HepG2 (cell line): ENCODE results near the gene SPNS2. TPM values are rescaled to one million over a fixed set of nuclear protein-coding genes. Genes with fewer than 3 reads are reported as not detected.
A peak's percentile ranks its signal among the peaks of the same experiment; 100 is the strongest.

Experiments
- ATAC-seq: fragments of 200-7000 bp; cut with Tn5 transposase; 3 replicates; pipeline ENCODE4 v1.9.1; 2020; ENCODE audit warnings: mild to moderate bottlenecking, moderate library complexity
- BruUV-seq: library from RNA; stranded (reverse); fragments of 400-500 nt; replicated peaks from 2 replicates; lab custom pipeline; 2021; lab: Mats Ljungman, UMichigan
- CTCF ChIA-PET: fragments of 300-600 bp; formaldehyde crosslinking; extraction: SDS; loops from one replicate; lab custom pipeline; 2021; ENCODE audit warnings: low total read pairs, inconsistent platforms, low intra/inter-chr PET ratio; lab: Yijun Ruan, JAX
- POLR2A ChIA-PET: fragments of 350-600 bp; sonication (Branson Sonifier 250); formaldehyde crosslinking; loops from one replicate; lab custom pipeline; 2020; ENCODE audit warnings: antibody characterized with exemption, inconsistent platforms; lab: Yijun Ruan, JAX
- DNase-seq: peaks from one replicate; pipeline ENCODE4 v3.0.0-alpha.2; 2015; ENCODE audit warnings: low spot score
- FAIRE-seq: peaks from 3 replicates; lab custom pipeline; 2011; peaks lifted over from hg19 to GRCh38; lab: Jason Lieb, UNC
- H2AFZ ChIP-seq: one replicate; pipeline ENCODE4 v1.6.1; 2011; ENCODE audit warnings: low read length, inconsistent platforms
- H3K27ac ChIP-seq: fragments of 300-600 bp; 3 replicates; pipeline ENCODE4 v1.8.0; 2011; ENCODE audit warnings: mixed run types, mild to moderate bottlenecking, mixed read lengths, low read length, inconsistent platforms; ENCODE audit not compliant: insufficient read depth; ENCODE audit errors: extremely low read length
- H3K27me3 ChIP-seq, 2 experiments: fragments of 200-600 bp in 1 of 2; 2 replicates in 1 of 2; 3 replicates in 1 of 2; pipeline versions ENCODE4 v1.6.0 to v1.8.0; 2011; ENCODE audit warnings: low read length in 2 of 2, mild to moderate bottlenecking in 2 of 2, moderate library complexity in 2 of 2, inconsistent platforms in 1 of 2; ENCODE audit not compliant: insufficient read depth in 2 of 2, control insufficient read depth in 1 of 2
- H3K36me3 ChIP-seq, 2 experiments: fragments of 200-600 bp in 1 of 2; replicated peaks in 1 of 2; 2 replicates in 1 of 2; 3 replicates in 1 of 2; pipeline versions ENCODE4 v1.5.1 to v1.8.0; 2011; ENCODE audit warnings: low read length in 2 of 2, inconsistent platforms in 1 of 2; ENCODE audit not compliant: insufficient read depth in 2 of 2, control insufficient read depth in 1 of 2
- H3K4me1 ChIP-seq: 2 replicates; pipeline ENCODE4 v1.5.1; 2012; ENCODE audit warnings: low read length, inconsistent platforms; ENCODE audit not compliant: insufficient read depth
- H3K4me2 ChIP-seq: 2 replicates; pipeline ENCODE4 v1.6.0; 2011; ENCODE audit warnings: low read depth, low read length, inconsistent platforms
- H3K4me3 ChIP-seq, 3 experiments: fragments of 200-600 bp in 1 of 3; sonication (generic), shearing (Covaris generic) in 1 of 3; replicated peaks in 1 of 3; 2 replicates each; pipeline ENCODE4 v1.5.1; 2011 to 2016; ENCODE audit warnings: low read length in 3 of 3, inconsistent platforms in 2 of 3, low read depth in 2 of 3, mild to moderate bottlenecking in 2 of 3, control low read depth in 1 of 3, mixed read lengths in 1 of 3; ENCODE audit not compliant: insufficient read depth in 1 of 3
- H3K79me2 ChIP-seq: one replicate; pipeline ENCODE4 v1.6.1; 2011; ENCODE audit warnings: low read length, inconsistent platforms; ENCODE audit not compliant: insufficient read depth
- H3K9ac ChIP-seq: 2 replicates; pipeline ENCODE4 v1.6.0; 2011; ENCODE audit warnings: mild to moderate bottlenecking, low read depth, low read length, inconsistent platforms; ENCODE audit not compliant: insufficient read depth
- H3K9me3 ChIP-seq: 2 replicates; pipeline ENCODE4 v1.5.1; 2012; ENCODE audit warnings: mild to moderate bottlenecking, low read length
- H4K20me1 ChIP-seq: 2 replicates; pipeline ENCODE4 v1.6.0; 2011; ENCODE audit warnings: inconsistent platforms, mild to moderate bottlenecking, low read length, moderate library complexity; ENCODE audit not compliant: insufficient read depth
- ATAD3A ChIP-seq: sonication (generic); formaldehyde crosslinking; IDR thresholded peaks from 2 replicates; pipeline ENCODE4 v1.4.0; 2020; ENCODE audit warnings: missing genetic modification reagents
- GLI4 ChIP-seq: sonication (generic); formaldehyde crosslinking; IDR thresholded peaks from 2 replicates; pipeline ENCODE4 v1.5.1; 2020; ENCODE audit warnings: missing genetic modification reagents, mild to moderate bottlenecking, moderate library complexity, borderline replicate concordance
- GPN1 ChIP-seq: sonication (generic); formaldehyde crosslinking; IDR thresholded peaks from 2 replicates; pipeline ENCODE4 v1.5.1; 2020; ENCODE audit warnings: missing genetic modification reagents, borderline replicate concordance
- MAFG ChIP-seq: sonication (generic); formaldehyde crosslinking; IDR thresholded peaks from 2 replicates; pipeline ENCODE4 v1.5.1; 2020; ENCODE audit warnings: mild to moderate bottlenecking, missing genetic modification reagents
- MEIS2 ChIP-seq: sonication (generic); formaldehyde crosslinking; IDR thresholded peaks from 2 replicates; pipeline ENCODE4 v1.9.0; 2021; ENCODE audit warnings: mild to moderate bottlenecking, missing genetic modification reagents
- POLR2G ChIP-seq: fragments of 200-400 bp; formaldehyde crosslinking; IDR thresholded peaks from 2 replicates; pipeline ENCODE4 v1.6.1; 2018; ENCODE audit warnings: mild to moderate bottlenecking, low read depth, low read length, moderate library complexity
- SKIL ChIP-seq: sonication (generic); formaldehyde crosslinking; IDR thresholded peaks from 2 replicates; pipeline ENCODE4 v1.8.0; 2022; ENCODE audit warnings: missing genetic modification reagents, mild to moderate bottlenecking, moderate library complexity, borderline replicate concordance
- SPEN ChIP-seq: sonication (generic); formaldehyde crosslinking; IDR thresholded peaks from 2 replicates; pipeline ENCODE4 v1.5.1; 2020; ENCODE audit warnings: low read depth, mild to moderate bottlenecking, missing genetic modification reagents
- TBX2 ChIP-seq: sonication (generic); formaldehyde crosslinking; IDR thresholded peaks from 2 replicates; pipeline ENCODE4 v1.5.0; 2020; ENCODE audit warnings: missing genetic modification reagents, mild to moderate bottlenecking, borderline replicate concordance
- TCF7L2 ChIP-seq: IDR thresholded peaks from 2 replicates; pipeline ENCODE4 v1.6.1; 2011; ENCODE audit warnings: mild to moderate bottlenecking, low read depth, low read length, moderate library complexity
- ZFY ChIP-seq: sonication (generic); formaldehyde crosslinking; IDR thresholded peaks from 2 replicates; pipeline ENCODE4 v1.4.0; 2020; ENCODE audit warnings: missing genetic modification reagents
- ZNF451 ChIP-seq: sonication (generic); formaldehyde crosslinking; IDR thresholded peaks from 2 replicates; pipeline ENCODE4 v1.5.0; 2020; ENCODE audit warnings: mild to moderate bottlenecking, missing genetic modification reagents
- ZNF558 ChIP-seq: sonication (generic); formaldehyde crosslinking; IDR thresholded peaks from 2 replicates; pipeline ENCODE4 v1.9.0; 2022; ENCODE audit warnings: mild to moderate bottlenecking, missing genetic modification reagents, borderline replicate concordance
- ZNF761 ChIP-seq: sonication (generic); formaldehyde crosslinking; conservative IDR thresholded peaks from 2 replicates; pipeline ENCODE4 v1.4.0; 2020; ENCODE audit warnings: mild to moderate bottlenecking, missing genetic modification reagents
- ZSCAN31 ChIP-seq: sonication (generic); formaldehyde crosslinking; IDR thresholded peaks from 2 replicates; pipeline ENCODE4 v1.5.0; 2020; ENCODE audit warnings: low read depth, mild to moderate bottlenecking, missing genetic modification reagents
- WGBS: methylation state at CpG from one replicate; pipeline ENCODE4 v1.1.6; 2017; ENCODE audit warnings: low lambda C conversion rate; 5-methylcytosine and 5-hydroxymethylcytosine counted together
- in situ Hi-C: cut with HindIII; loops from 2 replicates; pipeline ENCODE4 v1.10.0; 2017; ENCODE audit warnings: low pct_unique_long_range_greater_than_20kb; ENCODE audit not compliant: extremely low pct_ligation_motif_present
- intact Hi-C: fragments of 100-400 bp; cut with micrococcal nuclease; formaldehyde crosslinking; loops from one replicate; pipeline ENCODE4 v1.10.0; 2022; ENCODE audit not compliant: unreplicated experiment
- polyA plus RNA-seq, 8 experiments: library from polyadenylated mRNA; depleted of rRNA in 3 of 8; stranded (reverse) in 7 of 8; unstranded in 1 of 8; fragments of >200 nt; fragmentation: Illumina TruSeq in 4 of 8; extraction: Trizol in 4 of 8; gene quantifications; 2 replicates each; pipeline versions ENCODE4 v1.2.1 to v1.2.3, GENCODE V29; 2011 to 2016; ENCODE audit warnings: low read depth in 4 of 8, missing spikeins in 1 of 8, mixed read lengths in 1 of 8; ENCODE audit not compliant: insufficient read depth in 1 of 8
- total RNA-seq, 5 experiments: library from RNA; depleted of rRNA; stranded (reverse); fragments of >200 nt; fragmentation: Illumina TruSeq; extraction: Trizol; gene quantifications; 2 replicates each; pipeline ENCODE4 v1.2.3, GENCODE V29; 2016; ENCODE audit warnings: low read depth in 1 of 5

SPNS2 gene
- total and polyA plus RNA-seq, 2 of the 13 experiments (the other 11 are each of a cell fraction or from before 2014, with no cell fraction given): 0.01 TPM; not detected in 1

DNA sequence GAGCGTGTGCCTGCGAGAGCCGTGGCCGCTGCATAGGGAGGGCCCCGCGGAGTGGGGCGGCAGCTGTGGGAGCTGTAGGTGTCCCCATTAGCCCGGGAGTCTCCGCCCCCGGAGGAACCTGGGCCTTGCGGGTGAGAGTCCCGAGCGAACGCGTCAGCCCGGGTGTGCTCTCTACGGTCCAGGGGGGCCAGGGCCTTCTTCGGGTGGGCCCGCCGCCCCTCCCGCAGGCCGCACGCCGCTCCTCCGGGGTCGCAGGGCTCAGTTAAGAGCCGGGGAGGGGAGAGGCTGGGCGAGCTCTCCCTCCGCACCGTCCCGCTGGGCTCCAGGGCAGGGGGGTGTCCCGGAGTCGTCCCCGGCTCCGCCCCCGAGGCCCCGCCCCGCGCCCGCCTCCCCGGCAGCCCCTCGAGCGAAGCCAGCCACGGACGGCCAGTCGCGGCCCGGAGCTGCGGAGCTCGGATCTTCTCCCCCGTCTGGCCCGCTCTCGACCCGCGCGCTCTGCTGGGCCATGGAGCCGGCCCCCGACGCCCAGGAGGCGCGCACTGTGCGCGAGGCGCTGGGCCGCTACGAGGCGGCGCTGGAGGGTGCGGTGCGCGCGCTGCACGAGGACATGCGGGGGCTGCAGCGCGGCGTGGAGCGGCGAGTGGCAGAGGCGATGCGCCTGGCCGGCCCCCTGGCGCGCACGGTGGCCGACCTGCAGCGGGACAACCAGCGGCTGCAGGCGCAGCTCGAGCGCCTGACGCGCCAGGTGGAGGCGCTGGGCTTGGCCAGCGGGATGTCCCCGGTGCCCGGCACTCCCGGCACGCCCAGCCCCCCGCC lies 85.6 kb downstream of the SPNS2 start, which contains the start of gene SMTNL2:
Gene SMTNL2 (plus strand): TSS at position 429 of the 816 bp plus-strand sequence. CDS start 77 bp downstream, at position 506.
- BruUV-seq: no TSS peak
- in situ Hi-C loops: no loop called here
- peaks cover 56% of the 10 kb centered on the region for H3K4me1 ChIP-seq
- ChIA-PET POLR2A (interaction anchor here (1.3 to 1.7 kb wide), 3 partner anchors 16 to 29 kb away, joined by 3 to 5 read pairs (median 4); partner anchors contain the start of gene MYBBP1A), CTCF (interaction anchor here (2.8 kb wide), 1 partner anchor 18 kb away, joined by 13 read pairs; no protein-coding TSS in a partner anchor)
- no peak within 1 kb of the TSS for H2AFZ ChIP-seq
- H3K4me2 ChIP-seq: peak within 1 kb of the TSS; percentile 88
- WGBS: 1% methylated on average over 13 of the region's 100 CpGs
- DNase-seq (no peak), ATAC-seq (peak; percentile 44), FAIRE-seq (no peak)
- intact Hi-C loops: no loop called here
- peak within 1 kb of the TSS; percentile 58 to 73 (median 61) for H3K4me3 ChIP-seq
- no peak within 1 kb of the TSS for H3K27ac ChIP-seq
- no peaks in the 10 kb centered on the region for H3K79me2 ChIP-seq
- H3K9ac ChIP-seq: peak within 1 kb of the TSS; percentile 34
- peaks cover 2 to 47% of the 10 kb centered on the region in 2 experiments; a peak in 4 of 5 replicates for H3K27me3 ChIP-seq
- no peaks in the 10 kb centered on the region for H4K20me1 ChIP-seq
- H3K36me3 ChIP-seq: no peaks in the 10 kb centered on the region
- H3K9me3 ChIP-seq: no peaks in the 10 kb centered on the region
- TF ChIP-seq SPEN (CRISPR knock-in tag): no peak
- TF ChIP-seq GLI4 (CRISPR knock-in tag): no peak
- no peak for TF ChIP-seq MAFG (CRISPR knock-in tag)
- 0 out of 2 replicates have a peak, but pooled peaks have one; percentile 20 for TF ChIP-seq MEIS2
- peak; percentile 59; the same call in 1 of the 2 replicates for TF ChIP-seq ZFY
- TF ChIP-seq POLR2G: peak; percentile 62; the same call in 1 of the 2 replicates
- peak; percentile 36; the same call in 1 of the 2 replicates for TF ChIP-seq ZNF558
- TF ChIP-seq ATAD3A (CRISPR knock-in tag): no peak
- peak; percentile 37; the same call in 1 of the 2 replicates for TF ChIP-seq ZSCAN31 (CRISPR knock-in tag)
- TF ChIP-seq SKIL (CRISPR knock-in tag): no peak
- peak; percentile 54; the same call in 1 of the 2 replicates for TF ChIP-seq ZNF451 (CRISPR knock-in tag)
- TF ChIP-seq TCF7L2: no peak
- TF ChIP-seq TBX2: peak; percentile 19; the same call in 1 of the 2 replicates
- 0 out of 2 replicates have a peak, but pooled peaks have one; percentile 5 for TF ChIP-seq ZNF761 (CRISPR knock-in tag)
- no peak for TF ChIP-seq GPN1 (CRISPR knock-in tag)
